Measurements from ENCODE around the gene FUCA1. TPM values are rescaled to one million over a fixed set of nuclear protein-coding genes. Genes with fewer than 3 reads are reported as not detected.

FUCA1 gene
- total RNA-seq, 1 donor from 2014 or later: 20.6 TPM

- Mint-ChIP-seq H3K4me1 (ENCODE audit: unreplicated experiment) (peaks cover 13% of the 10 kb centered on the region), H3K9me3 (no peaks in the 10 kb centered on the region), H3K4me3 (peak overlapping the region; percentile 96), H3K36me3 (no peaks in the 10 kb centered on the region), H3K27ac (peak overlapping the region; percentile 89), H3K27me3 (no peaks in the 10 kb centered on the region)
- TF ChIP-seq CTCF (conservative IDR thresholded peaks at IDR 0.05): no peak
- DNase-seq (ENCODE audit: extremely low spot score, unreplicated experiment): no peak
These were observed 42.1 kb downstream of the FUCA1 start for GRCh38 chr1:23825762-23826522.

DNA sequence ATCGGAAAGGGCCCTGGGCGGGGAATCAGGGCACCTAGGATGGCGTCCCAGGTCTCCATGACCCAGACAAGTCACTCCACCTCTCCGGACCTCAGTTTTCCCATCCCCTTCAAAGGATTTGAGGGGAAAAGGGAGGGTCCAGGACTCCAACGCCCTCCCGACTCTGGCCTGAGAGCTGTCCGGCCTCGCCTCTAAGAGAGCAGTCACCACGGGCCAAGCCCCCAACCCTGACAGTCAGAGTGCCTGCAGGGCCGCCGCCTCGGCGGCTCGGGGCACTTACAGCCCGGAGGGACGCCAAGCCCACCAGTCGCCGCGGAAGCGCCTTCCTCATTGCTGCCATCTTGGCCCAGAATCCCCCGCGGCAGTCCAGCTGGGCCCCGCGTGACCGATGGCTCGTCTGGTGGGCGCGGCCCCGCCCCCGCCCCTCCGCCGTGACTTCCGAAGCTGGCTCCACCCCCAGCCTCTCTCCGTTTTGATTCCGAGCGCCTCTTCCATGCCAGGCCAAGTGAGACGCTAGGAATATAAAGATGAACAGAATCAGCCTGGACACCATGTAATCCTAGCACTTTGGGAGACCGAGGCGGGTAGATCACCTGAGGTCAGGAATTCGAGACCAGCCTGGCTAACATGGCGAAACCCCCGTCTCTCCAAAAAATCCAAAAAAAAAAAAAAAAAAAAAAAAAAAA, 42.9 kb downstream of the FUCA1 start, which contains the start of gene HMGCL:
HMGCL (minus strand) TSS at position 354 of the 686 bp plus-strand sequence; CDS start at position 340, 14 bp downstream.
- peaks cover 10% of the 10 kb centered on the region for H3K4me1 Mint-ChIP-seq (ENCODE audit: unreplicated experiment)
- H3K27me3 Mint-ChIP-seq: no peaks in the 10 kb centered on the region
- no peak for TF ChIP-seq CTCF (conservative IDR thresholded peaks at IDR 0.05)
- peak within 1 kb of the TSS; percentile 96 for H3K4me3 Mint-ChIP-seq
- DNase-seq (ENCODE audit: extremely low spot score, unreplicated experiment): peak; percentile 92
- no peaks in the 10 kb centered on the region for H3K36me3 Mint-ChIP-seq
- H3K9me3 Mint-ChIP-seq: no peaks in the 10 kb centered on the region
- peak within 1 kb of the TSS; percentile 89 for H3K27ac Mint-ChIP-seq

DNA sequence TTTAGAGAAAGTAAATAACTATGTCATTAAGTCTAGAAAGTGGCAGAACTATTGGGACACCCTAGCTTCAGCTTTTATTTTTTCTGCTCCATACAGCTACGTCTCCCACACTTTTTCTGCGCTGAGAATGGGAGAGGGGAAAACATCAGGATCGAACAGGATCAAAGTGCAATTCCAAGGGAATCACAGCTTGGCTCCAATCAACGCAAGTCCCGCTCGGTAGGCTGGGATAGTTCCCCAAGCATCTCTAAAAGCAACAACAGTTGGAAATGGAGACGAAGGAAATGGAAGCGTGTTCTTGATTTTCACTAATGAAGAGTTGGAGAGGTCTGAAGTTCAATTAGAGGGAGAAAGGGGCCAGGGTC, 43.4 kb downstream of the FUCA1 start:
- no peaks in the 10 kb centered on the region for H3K27me3 Mint-ChIP-seq
- no peaks in the 10 kb centered on the region for H3K36me3 Mint-ChIP-seq
- TF ChIP-seq CTCF (conservative IDR thresholded peaks at IDR 0.05): no peak

DNA sequence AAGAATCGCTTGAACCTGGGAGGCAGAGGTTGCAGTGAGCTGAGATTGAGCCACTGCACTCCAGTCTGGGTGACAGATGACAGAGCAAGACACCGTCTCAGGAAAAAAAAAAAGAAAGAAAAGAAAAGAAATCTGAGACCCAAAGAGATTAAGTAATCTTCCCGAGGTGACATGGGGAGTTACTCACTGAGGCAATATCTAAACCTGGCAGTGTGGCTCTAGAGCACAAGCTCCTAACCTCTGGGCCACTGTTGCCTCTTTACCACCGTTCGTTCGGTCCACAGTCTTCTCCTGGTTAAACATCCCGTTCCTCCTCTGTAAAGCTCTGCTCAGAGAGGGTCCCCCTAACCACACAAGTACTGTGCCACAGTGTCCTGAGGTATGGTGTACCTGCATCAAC, 44.3 kb downstream of the FUCA1 start:
- no peaks in the 10 kb centered on the region for H3K27me3 Mint-ChIP-seq
- H3K36me3 Mint-ChIP-seq: no peaks in the 10 kb centered on the region
- peak overlapping the region; percentile 96 for H3K4me3 Mint-ChIP-seq

More for the DNA sequence above, 43.4 kb downstream of the FUCA1 start:
- DNase-seq (ENCODE audit: extremely low spot score, unreplicated experiment): no peak
- peak overlapping the region; percentile 89 for H3K27ac Mint-ChIP-seq
- peaks cover 9% of the 10 kb centered on the region for H3K4me1 Mint-ChIP-seq (ENCODE audit: unreplicated experiment)
- no peaks in the 10 kb centered on the region for H3K9me3 Mint-ChIP-seq
- H3K4me3 Mint-ChIP-seq: peak overlapping the region; percentile 96

DNA sequence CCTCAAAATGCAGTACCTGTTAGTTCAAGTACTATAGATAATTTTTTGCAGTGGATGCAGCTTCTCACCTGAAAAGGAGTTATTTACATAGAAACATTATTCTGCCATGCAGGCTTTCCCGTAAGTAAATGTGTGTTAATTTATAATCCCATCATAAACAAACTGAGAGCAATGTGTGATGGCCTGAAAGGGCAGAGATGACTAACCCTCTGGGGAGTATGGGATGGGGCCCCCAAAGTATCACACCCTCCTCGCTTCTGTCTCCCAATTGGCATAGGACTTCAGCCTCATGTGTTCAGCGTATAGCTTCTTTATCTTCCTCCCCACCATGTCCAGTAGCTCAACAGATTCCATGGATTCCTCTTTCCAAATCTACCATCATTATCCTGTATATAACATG, 50.5 kb downstream of the FUCA1 start:
- Mint-ChIP-seq H3K9me3 (no peaks in the 10 kb centered on the region), H3K27ac (no peak overlapping the region)

More for the DNA sequence above, 44.3 kb downstream of the FUCA1 start:
- no peak for TF ChIP-seq CTCF (conservative IDR thresholded peaks at IDR 0.05)
- DNase-seq (ENCODE audit: extremely low spot score, unreplicated experiment): no peak
- Mint-ChIP-seq H3K9me3 (no peaks in the 10 kb centered on the region), H3K4me1 (ENCODE audit: unreplicated experiment) (peaks cover 9% of the 10 kb centered on the region), H3K27ac (peak overlapping the region; percentile 36)

More for the DNA sequence above, 50.5 kb downstream of the FUCA1 start:
- no peaks in the 10 kb centered on the region for H3K36me3 Mint-ChIP-seq
- no peaks in the 10 kb centered on the region for H3K4me1 Mint-ChIP-seq (ENCODE audit: unreplicated experiment)
- no peak for TF ChIP-seq CTCF (conservative IDR thresholded peaks at IDR 0.05)
- no peak for DNase-seq (ENCODE audit: extremely low spot score, unreplicated experiment)
- H3K27me3 Mint-ChIP-seq: no peaks in the 10 kb centered on the region
- no peak overlapping the region for H3K4me3 Mint-ChIP-seq

Measured in type B pancreatic cell (in vitro differentiated cells).